H1 (cell line): ENCODE results near the gene MIX23. TPM values are rescaled to one million over a fixed set of nuclear protein-coding genes. Genes with fewer than 3 reads are reported as not detected.

Source experiments
- CBX8 ChIP-seq: fragments of 300-800, 300-1000 bp; sonication (generic); IDR thresholded peaks from 2 replicates; pipeline ENCODE4 v1.7.1; 2016; ENCODE audit warnings: low read depth, low read length, borderline replicate concordance
- E2F6 ChIP-seq: IDR thresholded peaks from 2 replicates; pipeline ENCODE4 v1.6.1; 2012; ENCODE audit warnings: inconsistent platforms
- POU5F1 ChIP-seq: IDR thresholded peaks from 2 replicates; pipeline ENCODE4 v1.6.1; 2011; ENCODE audit warnings: low read depth, mild to moderate bottlenecking, low read length, moderate library complexity
- RNF2 ChIP-seq: fragments of 200-900, 300-1000 bp; sonication (generic); IDR thresholded peaks from 2 replicates; pipeline ENCODE4 v1.7.1; 2016; ENCODE audit warnings: borderline replicate concordance, low read depth, mild to moderate bottlenecking, antibody characterized with exemption, low read length; ENCODE audit not compliant: poor library complexity, severe bottlenecking; ENCODE audit errors: missing control alignments
- SRF ChIP-seq: IDR thresholded peaks from 2 replicates; pipeline ENCODE4 v1.6.1; 2011; ENCODE audit warnings: mild to moderate bottlenecking, low read depth, low read length, moderate library complexity
- TAF1 ChIP-seq: IDR thresholded peaks from 2 replicates; pipeline ENCODE4 v1.6.1; 2011; ENCODE audit warnings: mild to moderate bottlenecking, low read depth, low read length
- polyA plus RNA-seq, 7 experiments: library from polyadenylated mRNA; depleted of rRNA in 3 of 7; stranded (reverse) in 5 of 7; unstranded in 2 of 7; fragments of >200 nt in 5 of 7; fragments of 200-250 nt in 2 of 7; gene quantifications; 1 replicate in 5 of 7; 2 replicates in 1 of 7; 4 replicates in 1 of 7; pipeline versions ENCODE4 v1.2.1 to v1.2.3, GENCODE V29; 2011 to 2013; ENCODE audit warnings: missing spikeins in 2 of 7, mixed read lengths in 2 of 7
- total RNA-seq: library from RNA; stranded (reverse); fragmentation: NEBNext Ultra II Directional; extraction: Animal tissue kit (Norgen Biotek cat#: 25700); gene quantifications from 2 replicates; pipeline ENCODE4 v1.2.1, GENCODE V29; 2021
- TF ChIP-seq, protein P1 (sequence below): fragments of 300-600 bp; sonication (generic); IDR thresholded peaks from 2 replicates; pipeline ENCODE4 v1.7.1; 2012; ENCODE audit warnings: low read length, moderate library complexity, mild to moderate bottlenecking, inconsistent platforms; ENCODE audit not compliant: insufficient replicate concordance

The MIX23 gene
- total and polyA plus RNA-seq, 2 of the 8 experiments (the other 6 are each of a cell fraction or from before 2014, with no cell fraction given): 22.1 to 69.6 TPM

GRCh38 chr3:122325769-122326168, 57.3 kb downstream of the MIX23 start (continued):
- TF ChIP-seq, protein P1, sequence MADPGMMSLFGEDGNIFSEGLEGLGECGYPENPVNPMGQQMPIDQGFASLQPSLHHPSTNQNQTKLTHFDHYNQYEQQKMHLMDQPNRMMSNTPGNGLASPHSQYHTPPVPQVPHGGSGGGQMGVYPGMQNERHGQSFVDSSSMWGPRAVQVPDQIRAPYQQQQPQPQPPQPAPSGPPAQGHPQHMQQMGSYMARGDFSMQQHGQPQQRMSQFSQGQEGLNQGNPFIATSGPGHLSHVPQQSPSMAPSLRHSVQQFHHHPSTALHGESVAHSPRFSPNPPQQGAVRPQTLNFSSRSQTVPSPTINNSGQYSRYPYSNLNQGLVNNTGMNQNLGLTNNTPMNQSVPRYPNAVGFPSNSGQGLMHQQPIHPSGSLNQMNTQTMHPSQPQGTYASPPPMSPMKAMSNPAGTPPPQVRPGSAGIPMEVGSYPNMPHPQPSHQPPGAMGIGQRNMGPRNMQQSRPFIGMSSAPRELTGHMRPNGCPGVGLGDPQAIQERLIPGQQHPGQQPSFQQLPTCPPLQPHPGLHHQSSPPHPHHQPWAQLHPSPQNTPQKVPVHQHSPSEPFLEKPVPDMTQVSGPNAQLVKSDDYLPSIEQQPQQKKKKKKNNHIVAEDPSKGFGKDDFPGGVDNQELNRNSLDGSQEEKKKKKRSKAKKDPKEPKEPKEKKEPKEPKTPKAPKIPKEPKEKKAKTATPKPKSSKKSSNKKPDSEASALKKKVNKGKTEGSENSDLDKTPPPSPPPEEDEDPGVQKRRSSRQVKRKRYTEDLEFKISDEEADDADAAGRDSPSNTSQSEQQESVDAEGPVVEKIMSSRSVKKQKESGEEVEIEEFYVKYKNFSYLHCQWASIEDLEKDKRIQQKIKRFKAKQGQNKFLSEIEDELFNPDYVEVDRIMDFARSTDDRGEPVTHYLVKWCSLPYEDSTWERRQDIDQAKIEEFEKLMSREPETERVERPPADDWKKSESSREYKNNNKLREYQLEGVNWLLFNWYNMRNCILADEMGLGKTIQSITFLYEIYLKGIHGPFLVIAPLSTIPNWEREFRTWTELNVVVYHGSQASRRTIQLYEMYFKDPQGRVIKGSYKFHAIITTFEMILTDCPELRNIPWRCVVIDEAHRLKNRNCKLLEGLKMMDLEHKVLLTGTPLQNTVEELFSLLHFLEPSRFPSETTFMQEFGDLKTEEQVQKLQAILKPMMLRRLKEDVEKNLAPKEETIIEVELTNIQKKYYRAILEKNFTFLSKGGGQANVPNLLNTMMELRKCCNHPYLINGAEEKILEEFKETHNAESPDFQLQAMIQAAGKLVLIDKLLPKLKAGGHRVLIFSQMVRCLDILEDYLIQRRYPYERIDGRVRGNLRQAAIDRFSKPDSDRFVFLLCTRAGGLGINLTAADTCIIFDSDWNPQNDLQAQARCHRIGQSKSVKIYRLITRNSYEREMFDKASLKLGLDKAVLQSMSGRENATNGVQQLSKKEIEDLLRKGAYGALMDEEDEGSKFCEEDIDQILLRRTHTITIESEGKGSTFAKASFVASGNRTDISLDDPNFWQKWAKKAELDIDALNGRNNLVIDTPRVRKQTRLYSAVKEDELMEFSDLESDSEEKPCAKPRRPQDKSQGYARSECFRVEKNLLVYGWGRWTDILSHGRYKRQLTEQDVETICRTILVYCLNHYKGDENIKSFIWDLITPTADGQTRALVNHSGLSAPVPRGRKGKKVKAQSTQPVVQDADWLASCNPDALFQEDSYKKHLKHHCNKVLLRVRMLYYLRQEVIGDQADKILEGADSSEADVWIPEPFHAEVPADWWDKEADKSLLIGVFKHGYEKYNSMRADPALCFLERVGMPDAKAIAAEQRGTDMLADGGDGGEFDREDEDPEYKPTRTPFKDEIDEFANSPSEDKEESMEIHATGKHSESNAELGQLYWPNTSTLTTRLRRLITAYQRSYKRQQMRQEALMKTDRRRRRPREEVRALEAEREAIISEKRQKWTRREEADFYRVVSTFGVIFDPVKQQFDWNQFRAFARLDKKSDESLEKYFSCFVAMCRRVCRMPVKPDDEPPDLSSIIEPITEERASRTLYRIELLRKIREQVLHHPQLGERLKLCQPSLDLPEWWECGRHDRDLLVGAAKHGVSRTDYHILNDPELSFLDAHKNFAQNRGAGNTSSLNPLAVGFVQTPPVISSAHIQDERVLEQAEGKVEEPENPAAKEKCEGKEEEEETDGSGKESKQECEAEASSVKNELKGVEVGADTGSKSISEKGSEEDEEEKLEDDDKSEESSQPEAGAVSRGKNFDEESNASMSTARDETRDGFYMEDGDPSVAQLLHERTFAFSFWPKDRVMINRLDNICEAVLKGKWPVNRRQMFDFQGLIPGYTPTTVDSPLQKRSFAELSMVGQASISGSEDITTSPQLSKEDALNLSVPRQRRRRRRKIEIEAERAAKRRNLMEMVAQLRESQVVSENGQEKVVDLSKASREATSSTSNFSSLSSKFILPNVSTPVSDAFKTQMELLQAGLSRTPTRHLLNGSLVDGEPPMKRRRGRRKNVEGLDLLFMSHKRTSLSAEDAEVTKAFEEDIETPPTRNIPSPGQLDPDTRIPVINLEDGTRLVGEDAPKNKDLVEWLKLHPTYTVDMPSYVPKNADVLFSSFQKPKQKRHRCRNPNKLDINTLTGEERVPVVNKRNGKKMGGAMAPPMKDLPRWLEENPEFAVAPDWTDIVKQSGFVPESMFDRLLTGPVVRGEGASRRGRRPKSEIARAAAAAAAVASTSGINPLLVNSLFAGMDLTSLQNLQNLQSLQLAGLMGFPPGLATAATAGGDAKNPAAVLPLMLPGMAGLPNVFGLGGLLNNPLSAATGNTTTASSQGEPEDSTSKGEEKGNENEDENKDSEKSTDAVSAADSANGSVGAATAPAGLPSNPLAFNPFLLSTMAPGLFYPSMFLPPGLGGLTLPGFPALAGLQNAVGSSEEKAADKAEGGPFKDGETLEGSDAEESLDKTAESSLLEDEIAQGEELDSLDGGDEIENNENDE: no peak
- no peak for TF ChIP-seq RNF2
- TF ChIP-seq E2F6: no peak
- TF ChIP-seq CBX8: no peak
- no peak for TF ChIP-seq TAF1
- TF ChIP-seq POU5F1: no peak
- no peak for TF ChIP-seq SRF
